ENCODE data around the gene CCDC69. TPM values are rescaled to one million over a fixed set of nuclear protein-coding genes. Genes with fewer than 3 reads are reported as not detected.

The CCDC69 gene
- total RNA-seq, 2 donors from 2014 or later, result 7.1 to 29.0 TPM

DNA sequence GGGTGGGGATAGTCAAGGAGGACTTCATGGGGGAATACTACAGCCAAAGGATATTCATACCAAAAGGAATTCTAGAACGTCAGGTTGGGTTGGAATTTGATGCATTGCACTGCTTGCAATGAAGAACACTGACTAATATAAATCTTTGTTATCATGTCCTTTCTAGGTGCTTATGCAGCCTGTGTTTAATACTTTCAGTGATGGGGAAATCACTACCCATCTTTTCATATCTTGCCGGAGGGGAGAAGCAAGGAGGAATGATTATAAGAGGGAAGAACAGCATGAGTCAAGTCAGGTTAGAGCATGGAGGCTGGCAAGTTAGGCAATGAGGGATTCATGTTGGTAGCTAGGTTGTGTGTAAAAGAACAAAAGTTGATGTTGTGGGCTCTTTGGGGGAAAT, 5.1 kb upstream of the CCDC69 start:
- no peak for ATAC-seq
- DNase-seq, result no peak
- intact Hi-C loops (cut with DNase I, micrococcal nuclease), result no loop called here

DNA sequence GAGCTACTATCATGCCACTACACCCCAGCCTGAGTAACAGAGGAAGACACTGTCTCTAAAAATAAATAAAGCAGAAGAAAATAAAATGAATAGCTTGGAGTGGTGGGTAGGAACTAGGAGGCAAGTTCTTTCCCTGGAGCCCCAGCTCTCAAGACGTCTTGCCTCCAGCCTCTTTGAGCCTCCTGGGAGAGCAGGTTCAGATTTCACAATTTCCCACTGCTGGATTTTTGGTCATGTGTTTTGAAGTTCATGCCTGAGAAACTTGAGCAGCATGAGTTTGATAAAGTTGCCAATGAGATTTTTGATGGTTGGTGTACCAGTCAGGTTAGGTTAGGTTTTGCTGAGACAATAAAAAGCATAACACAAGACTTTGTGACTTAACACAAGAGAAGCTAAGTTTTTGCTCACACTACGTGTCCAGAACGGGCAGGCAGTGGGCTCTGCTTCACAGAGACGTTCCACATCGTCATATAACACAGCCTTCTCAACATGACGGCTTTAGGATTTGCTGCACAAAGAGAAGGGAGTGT, 4.1 kb upstream of the CCDC69 start:
- intact Hi-C loops (cut with DNase I, micrococcal nuclease), result no loop called here
- ATAC-seq (no peak), DNase-seq (no peak)

DNA sequence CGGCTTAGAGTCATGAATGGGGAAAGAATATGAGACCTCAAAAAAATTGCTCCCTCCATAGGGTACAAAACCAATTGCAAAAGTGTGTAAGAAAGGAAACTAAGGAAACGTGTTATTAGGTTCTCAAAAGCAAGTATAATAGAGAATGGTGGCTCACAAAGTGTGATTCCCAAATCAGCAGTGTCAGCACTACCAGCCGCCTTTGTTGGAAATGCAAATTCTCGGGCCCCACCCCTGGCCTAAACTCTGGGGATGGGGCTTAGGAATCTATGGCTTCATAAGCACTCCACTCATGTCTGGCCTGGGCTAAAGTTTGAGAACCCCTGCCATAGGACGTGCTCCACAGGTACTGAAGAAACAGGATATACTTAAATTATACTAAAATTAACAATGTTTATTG, 1.6 kb upstream of the CCDC69 start:
- ATAC-seq (no peak), DNase-seq (no peak)
- intact Hi-C loops (cut with DNase I, micrococcal nuclease), result no loop called here

DNA sequence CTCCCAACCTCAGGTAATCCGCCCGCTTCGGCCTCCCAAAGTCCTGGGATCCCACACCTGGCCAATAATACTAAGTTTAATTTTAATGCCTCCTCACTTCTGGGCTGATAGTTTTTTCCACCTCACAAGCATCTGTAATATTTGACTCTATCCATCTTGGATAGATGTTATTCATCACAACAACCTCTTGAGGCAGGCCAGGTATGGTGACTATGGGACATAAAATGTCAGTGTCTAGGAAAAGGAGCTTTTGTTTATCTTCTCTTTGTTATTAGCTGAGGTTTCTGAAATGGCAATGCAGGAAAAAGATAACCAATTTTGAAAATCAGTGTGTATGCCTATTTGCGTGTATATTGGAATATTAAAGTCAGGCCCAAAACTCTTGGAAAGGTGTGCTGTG, 1.2 kb upstream of the CCDC69 start:
- DNase-seq (no peak), ATAC-seq (no peak)
- intact Hi-C loops (cut with DNase I, micrococcal nuclease), result no loop called here

DNA sequence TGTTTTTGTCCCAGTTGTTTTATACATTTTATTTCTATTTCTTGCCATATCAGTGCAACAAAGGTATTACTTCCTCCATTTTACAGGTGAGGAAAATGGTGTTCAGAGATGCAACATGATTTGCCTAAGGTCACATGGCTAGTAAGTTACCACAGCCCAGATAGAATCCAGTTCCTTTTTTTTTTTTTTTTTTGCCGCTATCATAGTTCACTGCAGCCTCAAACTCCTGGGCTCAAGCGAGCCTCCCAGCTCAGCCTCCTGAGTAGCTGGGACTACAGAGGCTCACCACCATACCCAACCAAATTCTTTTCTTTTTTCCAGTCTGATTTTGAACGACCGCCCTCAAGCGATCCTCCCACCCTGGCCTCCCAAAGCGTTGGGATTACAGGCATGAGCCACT, 480 bp upstream of the CCDC69 start:
- no peak for DNase-seq
- no peak for ATAC-seq
- intact Hi-C loops (cut with DNase I, micrococcal nuclease), result no loop called here

DNA sequence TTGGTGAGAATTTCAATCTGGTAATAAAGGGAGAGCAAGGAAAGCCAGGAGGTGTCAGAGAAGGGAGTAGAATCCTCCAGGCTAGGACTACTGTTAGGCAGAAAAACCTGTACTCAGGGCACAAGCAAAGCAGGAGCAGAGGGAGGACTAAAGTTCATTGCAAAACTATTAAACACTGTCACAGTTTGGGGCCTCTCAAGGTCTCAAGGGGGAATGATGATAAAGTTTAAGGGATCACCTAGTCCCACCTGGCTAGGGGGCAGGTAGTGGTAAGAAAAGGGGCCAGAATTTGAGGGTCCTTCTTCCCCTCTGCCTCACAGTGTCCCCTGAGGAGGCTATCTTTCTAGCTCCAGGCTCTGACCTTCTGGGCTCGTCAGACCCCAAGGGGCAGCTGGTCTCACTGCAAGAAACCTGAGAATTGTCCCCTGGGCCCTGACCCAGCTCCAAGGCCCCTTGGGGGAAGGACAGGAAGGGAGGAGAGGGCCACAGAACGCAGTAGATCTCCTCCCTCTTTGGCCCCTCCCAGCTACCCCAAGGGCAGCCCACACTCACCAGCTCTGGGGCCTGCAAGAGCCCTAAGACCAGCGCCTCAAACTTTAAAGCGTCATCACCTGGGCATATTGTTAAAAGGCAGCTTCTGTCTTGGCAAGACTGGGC, 974 bp downstream of the CCDC69 start:
- ATAC-seq, result peak; percentile 47
- DNase-seq, result peak; percentile 47 to 74
- intact Hi-C loops (cut with DNase I, micrococcal nuclease), result no loop called here

DNA sequence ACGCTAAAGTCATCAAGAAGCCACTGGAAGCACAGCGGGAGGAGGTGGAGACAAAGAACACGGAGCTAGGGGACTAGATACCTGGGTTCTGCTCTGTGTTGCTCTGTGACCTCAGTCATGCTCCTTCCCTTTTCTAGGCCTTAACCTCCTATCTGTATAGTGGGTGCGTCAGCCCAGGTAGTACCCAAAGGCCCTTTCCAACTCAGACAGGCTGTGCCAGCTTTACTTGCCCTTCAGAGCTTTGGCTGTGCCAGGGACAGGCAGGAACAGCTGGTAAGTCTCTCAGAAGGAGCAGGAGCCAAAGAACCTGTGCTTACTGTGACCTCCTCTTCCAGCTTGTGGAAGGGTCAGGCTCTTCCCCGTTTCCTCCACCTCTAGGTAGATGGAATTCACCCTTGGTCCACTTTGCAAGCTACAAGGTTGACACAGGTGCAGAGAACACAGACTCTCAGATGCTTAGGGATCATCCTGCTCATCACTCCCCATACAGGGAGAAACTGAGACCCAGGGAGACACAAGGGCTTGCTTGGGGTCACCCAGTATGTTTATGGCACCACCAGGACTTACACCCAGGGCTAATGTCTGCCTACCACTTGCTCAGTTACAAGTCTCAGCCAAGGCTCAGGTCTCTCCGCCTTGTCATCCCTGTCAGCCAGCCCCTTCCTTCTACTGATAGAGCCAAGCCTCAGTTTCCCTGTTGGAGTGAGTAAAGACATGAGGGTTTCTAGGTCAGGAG, 1.7 kb downstream of the CCDC69 start:
- intact Hi-C loops (cut with DNase I, micrococcal nuclease), result no loop called here
- ATAC-seq (no peak), DNase-seq (no peak)

DNA sequence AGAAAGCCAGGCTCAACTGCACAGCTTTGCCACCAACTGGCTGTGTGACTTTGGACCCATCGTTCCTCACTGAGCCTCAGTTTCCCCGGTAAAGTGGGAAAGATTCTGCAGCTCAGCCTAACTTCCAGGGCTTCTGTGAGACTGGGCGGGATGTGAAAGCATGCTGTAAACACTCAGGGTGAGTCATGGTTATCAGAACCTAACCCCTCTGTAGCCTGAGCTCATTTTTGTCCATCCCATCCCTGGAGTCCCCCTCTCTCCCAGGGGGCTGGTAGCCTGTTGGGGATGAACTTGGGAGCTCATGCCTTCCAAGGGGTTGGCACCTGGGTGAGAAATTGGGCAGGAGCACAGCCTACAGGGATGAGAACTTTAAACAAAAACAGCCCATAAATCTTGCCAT, 2.3 kb downstream of the CCDC69 start:
- ATAC-seq, result no peak
- intact Hi-C loops (cut with DNase I, micrococcal nuclease), result no loop called here
- DNase-seq, result no peak

DNA sequence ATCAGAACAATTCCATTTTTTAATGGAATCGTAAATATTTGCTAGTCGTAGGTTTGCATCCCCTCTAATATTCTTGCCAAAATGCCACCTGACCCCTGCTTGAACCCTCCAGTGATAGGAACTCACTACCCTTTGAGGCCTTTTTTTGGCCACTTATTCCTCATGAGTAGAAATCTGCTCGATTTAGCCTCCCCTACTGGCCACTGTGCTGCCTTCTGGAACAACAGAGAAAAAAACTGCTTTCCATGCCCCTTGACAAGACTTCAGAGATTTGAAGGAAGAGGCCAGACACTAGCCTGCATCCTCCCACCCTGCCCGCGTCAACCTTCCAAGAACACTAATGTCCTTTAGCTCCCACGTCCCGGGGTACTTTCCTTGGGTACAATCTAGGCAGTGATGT, 4.1 kb downstream of the CCDC69 start:
- intact Hi-C loops (cut with DNase I, micrococcal nuclease), result no loop called here
- ATAC-seq (no peak), DNase-seq (no peak)

DNA sequence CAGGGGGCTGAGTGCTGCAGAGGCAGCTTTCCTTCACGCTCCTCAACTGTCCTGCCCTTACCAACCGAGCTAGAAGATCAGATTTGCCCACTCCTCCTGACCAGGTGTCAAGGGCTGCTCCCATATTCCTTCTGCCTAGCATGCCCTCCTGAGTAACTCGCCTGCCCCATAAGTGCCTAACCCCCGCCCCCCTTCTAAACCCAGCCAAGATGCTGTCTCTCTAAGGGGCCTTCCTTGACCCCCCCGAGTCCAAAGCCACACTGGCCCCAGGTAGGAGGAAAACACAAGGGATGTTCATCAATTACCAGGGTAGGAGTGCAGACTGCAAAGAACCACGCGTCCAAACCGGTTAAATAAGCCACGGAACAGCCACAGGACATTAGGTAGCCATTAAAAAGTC, 4.8 kb downstream of the CCDC69 start:
- no peak for ATAC-seq
- intact Hi-C loops (cut with DNase I, micrococcal nuclease), result no loop called here
- DNase-seq, result no peak

DNA sequence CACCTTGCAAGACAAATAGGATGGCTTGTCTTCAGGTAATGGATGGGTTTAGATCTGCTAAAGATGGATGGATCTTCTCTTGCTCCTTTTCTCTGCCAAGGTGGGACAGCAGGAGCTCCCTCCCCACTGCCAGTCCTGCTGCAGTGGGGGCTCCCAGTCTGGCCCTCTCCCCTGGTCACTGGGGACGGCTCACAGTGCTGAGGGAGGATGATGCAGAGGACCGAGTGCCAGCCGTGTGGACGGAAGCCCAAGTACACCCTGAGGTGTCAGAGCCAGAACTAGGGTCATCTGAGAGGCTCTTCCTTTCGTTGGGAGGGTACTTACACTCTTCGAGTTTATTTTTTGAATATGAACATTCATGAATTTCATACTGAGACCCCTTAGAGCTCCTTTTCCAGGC, 5.7 kb downstream of the CCDC69 start:
- DNase-seq, result no peak
- intact Hi-C loops (cut with DNase I, micrococcal nuclease), result no loop called here
- ATAC-seq, result no peak

DNA sequence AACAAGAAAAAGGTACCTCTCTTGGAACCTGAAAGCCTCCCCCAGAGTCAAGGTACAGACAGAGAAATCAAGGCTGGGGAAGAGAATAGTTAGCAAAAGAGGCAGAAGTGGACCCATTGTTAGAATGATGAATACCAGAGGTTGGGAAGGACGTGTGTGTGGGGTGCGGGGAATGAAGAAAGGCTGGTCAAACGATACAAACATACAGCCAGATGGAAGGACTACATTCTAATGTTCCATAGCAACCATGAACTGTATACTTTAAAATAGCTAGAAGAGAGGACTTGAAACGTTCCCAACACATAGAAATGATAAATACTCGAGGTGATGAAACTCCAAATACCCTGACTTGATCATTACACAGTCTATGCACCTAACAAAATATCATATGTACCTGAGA, 7.1 kb downstream of the CCDC69 start:
- intact Hi-C loops (cut with DNase I, micrococcal nuclease), result no loop called here
- ATAC-seq (no peak), DNase-seq (no peak)

DNA sequence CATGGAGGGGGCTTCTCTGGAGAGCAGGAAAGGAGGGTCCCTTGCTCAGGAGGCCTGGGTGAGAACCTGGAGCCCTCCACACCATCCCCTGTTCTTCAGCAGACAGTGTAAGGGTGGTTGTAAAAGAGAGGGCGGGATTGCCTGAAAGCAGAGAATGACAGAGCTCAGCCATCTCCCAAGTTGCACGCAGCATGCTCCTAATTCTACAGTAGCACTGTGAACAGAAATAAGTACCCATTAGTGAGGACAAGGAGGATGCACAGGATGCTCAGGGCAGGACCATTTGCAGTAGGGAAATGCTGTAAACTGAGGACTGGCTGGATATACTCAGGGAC, 8.4 kb downstream of the CCDC69 start:
- ATAC-seq (no peak), DNase-seq (no peak)
- intact Hi-C loops (cut with DNase I, micrococcal nuclease), result no loop called here

DNA sequence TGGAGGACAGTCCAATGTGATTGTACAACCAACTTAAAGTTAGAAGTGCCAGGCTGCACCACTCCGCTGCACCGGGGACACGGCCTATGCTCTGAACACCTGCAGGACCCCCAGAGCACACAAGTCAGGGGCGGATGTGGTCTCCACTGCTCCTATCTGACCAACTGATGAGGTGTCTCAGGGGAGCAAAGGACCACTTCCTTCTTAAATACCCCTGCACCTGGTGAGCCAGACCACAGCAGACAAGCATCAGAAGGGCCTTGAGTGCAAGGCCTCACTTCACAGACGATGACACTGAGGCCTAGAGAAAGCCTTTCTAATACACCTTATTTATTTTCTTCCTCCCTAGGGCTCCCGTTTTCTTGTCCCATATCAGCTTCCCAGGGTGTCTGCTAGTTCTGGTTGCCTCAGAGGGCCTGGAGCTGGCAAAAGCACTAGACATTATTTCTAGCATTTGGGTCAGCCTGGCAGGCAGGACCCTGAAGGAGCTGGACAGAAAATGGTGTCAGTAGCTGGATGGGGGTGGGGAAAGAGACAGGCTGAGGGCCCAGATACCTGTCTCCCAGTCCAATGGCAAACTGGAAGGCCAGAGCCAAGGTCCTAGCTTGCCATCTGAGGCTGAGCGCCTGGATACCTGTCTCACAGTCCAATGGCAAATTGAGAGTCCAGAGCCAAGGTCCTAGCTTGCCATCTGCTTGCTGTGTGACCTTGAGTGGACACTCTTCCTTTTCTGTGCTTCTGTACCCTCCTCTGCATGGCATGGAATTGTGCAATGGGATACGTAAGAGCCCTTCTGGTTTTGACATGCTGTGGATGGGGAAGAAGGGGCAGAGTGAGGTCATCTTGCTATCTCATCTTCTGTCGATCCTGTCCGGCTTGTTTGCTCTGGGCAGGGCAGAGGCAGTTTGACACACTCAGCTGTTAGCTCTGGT, 9.0 kb downstream of the CCDC69 start:
- intact Hi-C loops (cut with DNase I, micrococcal nuclease), result no loop called here
- peak; percentile 51 for ATAC-seq
- DNase-seq, result peak in 1 of 2 donors; percentile 43

DNA sequence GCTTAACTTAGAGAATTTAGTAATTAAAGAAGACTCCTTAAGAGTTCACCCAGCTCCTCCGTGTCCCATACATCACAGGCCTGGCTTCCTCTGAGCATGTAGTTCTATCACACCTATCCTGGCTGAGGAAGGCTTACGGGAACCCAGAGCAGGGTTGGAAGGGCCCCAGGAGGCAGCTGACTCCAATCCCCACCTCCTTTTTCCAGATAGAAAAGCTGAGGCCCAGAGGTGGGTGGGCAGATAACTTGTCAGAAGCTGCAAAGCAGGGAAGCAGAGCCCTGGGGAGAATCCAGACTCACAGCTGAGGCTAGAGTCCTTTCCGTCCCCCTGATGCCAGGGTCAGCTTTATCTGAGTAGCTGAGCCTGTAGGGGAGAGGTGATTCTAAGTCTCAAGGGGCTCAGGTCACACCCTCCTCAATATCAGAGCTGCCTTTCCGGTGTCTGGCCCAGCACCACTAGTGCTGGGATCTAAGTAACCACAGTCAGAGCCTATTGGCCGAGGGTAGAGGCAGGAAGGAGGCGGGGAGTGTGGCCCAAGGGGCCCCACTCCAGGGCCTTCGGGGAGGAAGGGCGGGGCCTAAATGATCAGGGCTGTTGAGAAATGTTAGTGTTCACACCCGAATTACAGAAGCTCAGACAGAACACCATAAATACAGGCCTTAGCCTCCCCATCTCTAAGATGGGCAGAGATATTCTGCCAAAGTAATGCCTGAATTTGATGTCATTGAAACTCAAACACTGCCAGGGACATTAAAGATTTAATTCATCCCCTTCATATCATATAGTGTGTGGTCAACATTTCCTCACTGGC, 9.9 kb downstream of the CCDC69 start:
- peak; percentile 84 for ATAC-seq
- intact Hi-C loops (cut with DNase I, micrococcal nuclease), result no loop called here

DNA sequence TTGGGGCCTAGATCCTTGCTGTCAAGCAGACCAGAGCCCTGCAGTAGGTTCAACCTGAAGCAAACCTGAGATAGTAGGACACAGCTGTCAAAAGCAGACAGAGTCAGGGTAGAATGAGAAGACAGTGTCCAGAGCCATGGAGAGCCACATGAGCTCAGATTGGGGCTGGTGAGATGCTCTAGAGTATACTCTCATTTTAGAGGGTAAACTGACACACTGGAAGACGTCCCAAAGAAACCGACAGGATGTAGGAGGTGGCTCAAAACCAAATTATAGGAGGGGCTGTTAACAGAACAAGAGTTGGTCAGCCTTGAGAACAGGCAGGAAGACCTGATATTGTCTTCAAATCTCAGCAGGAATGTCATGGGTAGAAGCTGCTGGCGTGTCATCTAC, 11.5 kb downstream of the CCDC69 start:
- intact Hi-C loops (cut with DNase I, micrococcal nuclease), result no loop called here
- DNase-seq (no peak), ATAC-seq (no peak)

More for the DNA sequence above, 9.9 kb downstream of the CCDC69 start:
- DNase-seq, result peak; percentile 76 to 84

DNA sequence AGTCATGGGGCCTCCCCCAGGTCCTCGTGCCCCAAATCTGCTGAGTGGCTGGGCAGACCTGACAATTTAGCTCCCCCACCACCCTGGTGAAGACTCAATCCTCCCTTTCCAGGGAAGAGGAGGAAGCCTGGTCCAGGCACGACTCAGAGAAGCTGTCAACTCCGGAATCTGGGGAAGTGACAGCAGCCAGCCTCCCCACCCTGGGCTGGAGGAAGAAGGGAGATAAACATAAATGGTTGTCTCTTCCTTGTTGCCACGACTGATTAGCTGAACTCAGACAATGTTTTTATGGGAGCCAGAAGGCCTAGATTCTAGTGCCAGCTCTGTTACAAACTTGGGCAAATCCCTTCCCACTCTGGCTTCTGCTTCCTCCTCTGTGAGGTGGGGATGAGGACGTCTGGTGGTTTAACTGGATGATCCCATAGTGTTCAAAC, 15.4 kb downstream of the CCDC69 start:
- intact Hi-C loops (cut with DNase I, micrococcal nuclease), result no loop called here
- no peak for ATAC-seq
- DNase-seq, result no peak

DNA sequence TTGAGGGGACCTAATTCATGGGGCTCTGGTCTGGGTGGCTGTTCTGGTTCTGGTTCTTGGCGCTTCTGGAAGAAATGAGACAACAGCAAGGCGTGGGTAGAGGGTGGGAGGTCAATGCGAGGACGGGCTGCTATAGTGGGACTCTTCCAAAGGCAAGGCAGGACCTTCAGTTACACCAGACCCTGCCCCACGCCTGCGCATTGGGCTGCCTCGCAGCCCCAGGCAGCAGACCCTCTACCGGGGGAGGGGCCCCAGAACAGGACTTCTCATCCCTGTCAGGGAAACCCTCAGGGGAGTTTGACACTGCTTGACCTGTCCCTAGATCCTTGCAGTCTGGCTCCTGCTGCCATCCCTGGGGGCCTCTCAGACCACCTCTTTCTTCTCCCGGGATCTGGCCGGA, 18.5 kb downstream of the CCDC69 start:
- intact Hi-C loops (cut with DNase I, micrococcal nuclease), result no loop called here
- DNase-seq, result no peak

DNA sequence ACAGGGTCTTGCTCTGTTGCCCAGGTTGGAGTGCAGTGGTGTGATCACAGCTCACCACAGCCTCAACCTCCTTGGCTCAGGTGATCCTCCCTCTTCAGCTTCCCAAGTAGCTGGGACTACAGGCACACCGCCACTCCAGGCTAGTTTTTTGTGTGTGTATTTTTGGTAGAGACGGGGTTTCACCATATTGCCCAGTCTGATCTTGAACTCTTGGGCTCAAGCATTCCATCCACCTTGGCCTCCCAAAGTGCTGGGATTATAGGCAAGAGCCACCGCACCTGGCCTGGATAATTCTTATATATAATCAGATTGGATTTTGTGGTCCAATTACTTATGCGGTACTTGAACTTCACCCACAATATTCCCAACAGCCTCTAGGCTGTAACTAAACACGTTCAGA, 19.8 kb downstream of the CCDC69 start:
- intact Hi-C loops (cut with DNase I, micrococcal nuclease), result no loop called here

More for the DNA sequence above, 18.5 kb downstream of the CCDC69 start:
- no peak for ATAC-seq

More for the DNA sequence above, 19.8 kb downstream of the CCDC69 start:
- DNase-seq (no peak), ATAC-seq (no peak)
